Measurements from ENCODE around the gene NCS1. TPM values are rescaled to one million over a fixed set of nuclear protein-coding genes. Genes with fewer than 3 reads are reported as not detected.

Gene NCS1
- total RNA-seq, 1 donor from 2014 or later: 50.0 TPM

GRCh38 chr9:130262771-130263170, 90.6 kb downstream of the NCS1 start:
- peak; percentile 38 for DNase-seq (ENCODE audit: low spot score)
- no peak for TF ChIP-seq CTCF (IDR thresholded peaks at IDR 0.05)
- no peaks in the 10 kb centered on the region for H3K9me3 Mint-ChIP-seq (ENCODE audit: low read depth)
- no peak overlapping the region for H3K4me3 Mint-ChIP-seq (ENCODE audit: unreplicated experiment)
- no peak overlapping the region for H3K27ac Mint-ChIP-seq (ENCODE audit: unreplicated experiment)
- no peaks in the 10 kb centered on the region for H3K36me3 Mint-ChIP-seq (ENCODE audit: low read depth)
- H3K4me1 Mint-ChIP-seq (ENCODE audit: low read depth): peaks cover 4% of the 10 kb centered on the region
- peaks cover 68% of the 10 kb centered on the region for H3K27me3 Mint-ChIP-seq (ENCODE audit: low read depth)

- Mint-ChIP-seq H3K27ac (ENCODE audit: unreplicated experiment) (no peak overlapping the region), H3K4me1 (ENCODE audit: low read depth) (peaks cover 4% of the 10 kb centered on the region), H3K27me3 (ENCODE audit: low read depth) (peaks cover 76% of the 10 kb centered on the region), H3K9me3 (ENCODE audit: low read depth) (no peaks in the 10 kb centered on the region), H3K36me3 (ENCODE audit: low read depth) (no peaks in the 10 kb centered on the region), H3K4me3 (ENCODE audit: unreplicated experiment) (no peak overlapping the region)
- DNase-seq (ENCODE audit: low spot score): peak; percentile 74
- peak; percentile 19 for TF ChIP-seq CTCF (IDR thresholded peaks at IDR 0.05)
These were observed 91.6 kb downstream of the NCS1 start for GRCh38 chr9:130263601-130264413.

GRCh38 chr9:130264414-130265350, 92.5 kb downstream of the NCS1 start:
- H3K4me3 Mint-ChIP-seq (ENCODE audit: unreplicated experiment): no peak overlapping the region
- H3K27me3 Mint-ChIP-seq (ENCODE audit: low read depth): peaks cover 76% of the 10 kb centered on the region
- DNase-seq (ENCODE audit: low spot score): peak; percentile 77
- H3K9me3 Mint-ChIP-seq (ENCODE audit: low read depth): no peaks in the 10 kb centered on the region
- TF ChIP-seq CTCF (IDR thresholded peaks at IDR 0.05): no peak
- H3K27ac Mint-ChIP-seq (ENCODE audit: unreplicated experiment): no peak overlapping the region
- H3K36me3 Mint-ChIP-seq (ENCODE audit: low read depth): no peaks in the 10 kb centered on the region
- H3K4me1 Mint-ChIP-seq (ENCODE audit: low read depth): peaks cover 4% of the 10 kb centered on the region

GRCh38 chr9:130265431-130266235, 93.4 kb downstream of the NCS1 start, which contains the start of gene HMCN2:
Gene HMCN2, plus strand, starts transcription at chr9:130265760. Its CDS starts 119 bp downstream, at chr9:130265879.
- Mint-ChIP-seq H3K36me3 (ENCODE audit: low read depth) (no peaks in the 10 kb centered on the region), H3K9me3 (ENCODE audit: low read depth) (no peaks in the 10 kb centered on the region), H3K4me1 (ENCODE audit: low read depth) (peaks cover 4% of the 10 kb centered on the region), H3K27ac (ENCODE audit: unreplicated experiment) (no peak within 1 kb of the TSS), H3K4me3 (ENCODE audit: unreplicated experiment) (peak within 1 kb of the TSS; percentile 40), H3K27me3 (ENCODE audit: low read depth) (peaks cover 77% of the 10 kb centered on the region)
- no peak for TF ChIP-seq CTCF (IDR thresholded peaks at IDR 0.05)
- DNase-seq (ENCODE audit: low spot score): peak; percentile 71
